G401 (cell line): ENCODE measurements around the gene USP13. TPM values are rescaled to one million over a fixed set of nuclear protein-coding genes. Genes with fewer than 3 reads are reported as not detected.

Experiments used
- DNase-seq: peaks from one replicate; pipeline ENCODE4 v3.0.0-alpha.2; 2015; ENCODE audit warnings: low spot score
- in situ Hi-C: cut with HindIII; loops from 2 replicates; pipeline ENCODE4 v1.10.0; 2016; ENCODE audit warnings: low sequenced_read_pairs, mixed read lengths
- total RNA-seq: library from RNA; depleted of rRNA; stranded (reverse); fragments of >200 nt; shearing (Covaris generic); gene quantifications from 2 replicates; pipeline ENCODE4 v1.2.3, GENCODE V29; 2014

USP13 gene
- total RNA-seq, 1 experiment from 2014 or later = 13.3 TPM

- DNase-seq = no peak
- in situ Hi-C loops = no loop called here
Observed at GRCh38 chr3:179651687-179652446, 973 bp upstream of the USP13 start.

GRCh38 chr3:179653096-179653797 is 407 bp downstream of the USP13 start:
- peak; percentile 81 for DNase-seq
- in situ Hi-C loops = no loop called here

- in situ Hi-C loops = no loop called here
Observed at GRCh38 chr3:179655236-179655635, 2.4 kb downstream of the USP13 start.

DNA sequence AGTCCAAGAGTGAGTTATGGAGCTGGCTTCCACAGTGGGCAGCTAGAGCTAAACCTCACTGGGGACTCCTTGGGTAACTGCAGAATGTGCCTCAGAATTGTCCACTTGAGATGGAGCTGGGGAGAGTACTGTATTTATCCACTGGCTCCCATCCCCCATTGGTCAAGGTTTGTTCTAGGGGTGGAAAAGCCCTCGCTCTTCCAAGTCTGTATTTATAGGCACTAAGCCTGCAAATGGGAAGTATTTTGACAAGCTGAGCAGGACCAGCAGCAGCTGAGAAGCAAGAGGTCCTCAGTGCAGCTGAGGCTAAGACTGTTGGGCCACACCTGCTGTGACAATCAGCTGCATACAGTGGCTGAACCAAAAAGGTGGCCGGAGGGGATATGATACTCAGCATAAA is 5.8 kb downstream of the USP13 start:
- in situ Hi-C loops = no loop called here

More at GRCh38 chr3:179655236-179655635, 2.4 kb downstream of the USP13 start:
- DNase-seq = no peak

GRCh38 chr3:179660872-179661271 is 8.0 kb downstream of the USP13 start:
- DNase-seq = no peak
- in situ Hi-C loops = no loop called here

More for the DNA sequence above, 5.8 kb downstream of the USP13 start:
- DNase-seq = no peak

GRCh38 chr3:179661777-179662176 is 8.9 kb downstream of the USP13 start:
- no peak for DNase-seq
- in situ Hi-C loops = no loop called here

GRCh38 chr3:179663093-179663492 is 10.3 kb downstream of the USP13 start:
- no peak for DNase-seq
- in situ Hi-C loops = no loop called here

DNA sequence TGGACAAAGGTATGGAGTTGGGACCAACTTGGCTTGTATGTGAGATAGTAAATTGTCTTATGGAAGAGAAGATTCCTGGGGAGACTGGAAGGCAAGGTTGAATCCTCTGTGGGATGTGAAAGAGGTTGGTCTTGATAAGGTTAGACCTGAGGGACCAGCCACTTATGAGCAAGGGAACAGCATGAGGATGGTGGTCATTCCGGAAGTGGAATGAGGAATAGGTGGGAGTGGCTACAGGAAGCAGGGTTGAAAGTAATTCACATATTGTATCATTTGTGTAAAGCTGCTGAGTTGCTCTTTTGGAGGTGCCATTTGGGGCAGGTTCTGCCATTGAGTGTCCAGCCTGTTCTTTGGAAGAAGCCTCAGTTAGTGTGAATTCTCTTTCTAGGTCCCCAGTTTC is 13.2 kb downstream of the USP13 start:
- DNase-seq = no peak
- in situ Hi-C loops = no loop called here

DNA sequence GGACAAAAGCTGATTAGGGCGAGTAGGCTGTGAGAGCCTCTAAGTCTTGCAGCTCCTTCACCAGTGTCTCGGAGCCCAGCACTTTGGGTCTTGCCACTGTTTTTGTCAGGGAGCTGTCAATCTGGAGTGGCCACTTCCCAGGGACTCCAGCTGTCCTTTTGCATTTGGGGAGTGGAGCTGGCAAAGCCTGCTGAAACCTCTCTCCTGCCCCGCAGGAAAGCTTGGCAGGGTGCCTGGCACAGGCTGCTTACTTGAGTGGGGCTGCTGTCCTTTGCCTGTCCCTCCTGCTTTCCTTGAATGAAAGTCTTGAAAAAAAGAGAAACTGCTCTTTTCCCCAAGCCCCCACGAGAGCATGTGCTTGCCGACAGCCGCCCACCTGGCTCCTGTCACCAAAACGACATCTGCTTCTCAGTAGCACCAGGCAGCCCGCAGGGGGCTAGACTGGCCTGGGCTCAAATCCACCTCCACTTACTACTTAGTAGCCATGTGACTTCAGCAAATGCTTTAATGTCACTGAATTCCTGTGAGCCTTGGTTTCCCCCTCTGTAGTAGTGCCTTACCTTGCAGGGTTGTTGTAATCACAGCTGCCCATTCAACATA is 13.7 kb downstream of the USP13 start:
- in situ Hi-C loops = no loop called here
- DNase-seq = peak; percentile 87

GRCh38 chr3:179668429-179668828 is 15.6 kb downstream of the USP13 start:
- no peak for DNase-seq
- in situ Hi-C loops = no loop called here

- DNase-seq = no peak
- in situ Hi-C loops = no loop called here
Observed at GRCh38 chr3:179670311-179670710, 17.5 kb downstream of the USP13 start.

DNA sequence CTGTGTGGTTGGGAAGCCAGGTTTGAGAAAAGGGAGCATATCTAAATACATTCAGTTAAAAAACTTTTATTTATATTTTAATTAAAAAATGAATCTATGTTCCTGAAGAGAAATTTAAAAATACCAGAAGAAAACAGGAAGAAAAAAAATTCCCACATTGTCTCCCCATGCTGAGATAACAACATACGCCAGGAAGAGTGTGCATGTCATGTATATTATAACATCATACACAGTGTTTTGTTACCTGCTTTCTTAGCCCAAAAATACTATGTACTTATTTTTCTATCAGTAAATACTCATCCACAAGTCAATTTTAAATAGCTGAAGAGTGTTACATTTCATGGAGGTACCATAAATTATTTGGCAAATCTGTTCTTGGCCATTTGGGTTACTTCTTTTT is 18.5 kb downstream of the USP13 start:
- in situ Hi-C loops = no loop called here
- DNase-seq = no peak

GRCh38 chr3:179671747-179672242 is 19.0 kb downstream of the USP13 start:
- no peak for DNase-seq
- in situ Hi-C loops = no loop called here

DNA sequence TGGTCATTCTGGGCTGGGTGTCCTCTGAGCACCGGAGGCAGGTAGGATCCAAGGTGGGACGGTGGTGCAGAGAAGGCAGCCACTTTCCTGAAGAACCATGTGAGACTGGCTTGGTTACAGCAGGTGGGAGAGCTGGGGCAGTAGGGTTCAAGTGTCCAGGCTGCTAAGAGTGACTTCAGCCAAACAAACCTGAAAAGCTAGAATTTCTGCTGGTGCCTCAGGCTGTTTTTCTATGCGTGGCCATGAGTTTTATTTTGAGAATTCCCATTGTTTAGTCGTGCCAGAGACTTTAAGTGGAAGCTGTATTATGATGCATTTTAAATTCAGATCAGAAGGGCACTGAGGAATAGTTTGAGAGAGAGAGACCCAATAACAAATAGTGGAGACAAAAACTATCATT is 20.1 kb downstream of the USP13 start:
- in situ Hi-C loops = no loop called here

DNA sequence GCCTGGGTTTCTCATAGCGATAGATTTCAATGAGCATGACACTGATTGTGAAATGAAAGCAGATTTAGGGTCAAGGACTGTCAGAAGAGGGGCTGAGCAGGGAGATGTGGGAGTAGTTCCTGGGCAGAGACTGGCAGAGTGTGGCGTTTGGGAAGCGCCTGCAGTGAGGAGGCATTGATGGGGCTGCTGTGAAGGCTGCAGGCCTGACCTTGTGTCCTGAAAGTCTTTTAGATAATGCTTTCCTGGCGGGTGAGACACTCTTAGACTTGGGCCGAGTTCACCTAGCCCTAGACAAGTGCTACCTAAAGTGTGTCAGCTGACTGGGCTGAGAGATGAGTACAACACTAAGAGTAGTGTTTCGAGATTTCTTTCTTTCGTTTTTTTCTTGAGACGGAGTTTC is 20.7 kb downstream of the USP13 start:
- in situ Hi-C loops = no loop called here
- no peak for DNase-seq

More for the DNA sequence above, 20.1 kb downstream of the USP13 start:
- DNase-seq = no peak

DNA sequence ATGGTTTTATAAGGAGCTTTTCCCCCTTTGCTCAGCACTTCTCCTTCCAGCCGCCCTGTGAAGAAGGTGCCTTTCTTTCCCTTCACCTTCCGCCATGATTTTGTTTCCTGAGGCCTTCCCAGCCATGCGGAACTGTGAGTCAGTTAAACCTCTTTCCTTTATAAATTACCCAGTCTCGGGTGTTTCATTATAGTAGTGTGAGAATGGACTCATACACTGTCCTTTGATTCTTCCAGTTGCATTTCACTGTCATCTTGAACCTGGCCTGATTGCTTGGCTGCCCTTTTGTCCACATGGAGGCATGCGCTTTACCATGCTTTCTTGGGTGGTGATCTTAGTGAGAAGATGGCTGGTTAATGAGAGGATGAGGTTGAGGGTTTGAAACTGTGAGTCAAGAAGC is 23.2 kb downstream of the USP13 start:
- in situ Hi-C loops = no loop called here
- no peak for DNase-seq

DNA sequence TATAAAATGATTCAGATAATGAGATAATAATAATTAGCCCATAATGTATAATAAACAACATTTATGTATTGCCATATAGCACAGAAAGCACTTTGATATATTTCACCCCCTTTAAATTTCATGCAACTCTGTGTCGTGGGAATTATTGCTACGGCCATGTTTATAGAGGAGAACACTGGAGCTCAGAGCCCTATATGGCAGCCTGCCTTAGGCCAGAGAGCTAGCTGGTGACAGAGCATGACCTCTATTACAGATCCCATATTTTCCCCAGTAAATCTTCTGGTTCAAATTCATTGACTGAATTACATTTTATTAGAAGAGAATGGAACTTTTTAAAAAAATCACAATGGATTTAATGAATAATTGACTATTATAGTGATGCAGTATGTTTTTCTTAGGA is 25.0 kb downstream of the USP13 start:
- DNase-seq = peak; percentile 27
- in situ Hi-C loops = no loop called here

- in situ Hi-C loops = no loop called here
- DNase-seq = peak; percentile 30
Observed at GRCh38 chr3:179681492-179682263, 28.8 kb downstream of the USP13 start.

DNA sequence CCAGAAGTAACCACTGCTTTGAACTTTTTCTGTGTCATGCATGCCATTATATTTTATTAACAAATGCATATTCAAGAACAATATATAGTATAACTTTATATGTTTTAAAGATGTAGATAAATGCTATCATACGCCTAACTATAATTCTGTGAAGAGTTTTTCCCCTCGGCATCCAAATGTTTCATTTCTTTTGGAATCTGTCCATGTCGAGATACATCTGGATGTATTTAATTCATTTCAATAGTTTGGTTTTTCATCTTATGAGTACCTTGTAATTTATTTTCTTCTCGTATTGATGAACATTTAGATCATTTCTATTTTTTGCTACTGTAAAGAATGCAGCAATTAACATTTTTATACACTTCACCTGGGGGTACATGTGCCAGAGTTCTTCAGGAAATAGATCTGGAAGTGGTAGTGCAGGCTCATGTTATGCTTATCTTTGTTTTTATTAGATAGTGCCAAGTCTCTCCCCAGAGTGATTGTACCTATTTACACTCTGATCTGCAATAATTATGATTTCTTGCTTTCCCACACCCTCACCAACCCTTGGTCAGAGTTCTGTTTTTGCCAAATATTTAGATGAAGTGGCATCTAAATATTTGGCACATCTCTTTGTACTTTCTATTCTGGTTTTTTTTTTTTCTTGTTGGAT is 29.7 kb downstream of the USP13 start:
- in situ Hi-C loops = no loop called here

More for the DNA sequence above, 29.7 kb downstream of the USP13 start:
- no peak for DNase-seq
